ENCODE measurements around the gene CLDN5.

DNA sequence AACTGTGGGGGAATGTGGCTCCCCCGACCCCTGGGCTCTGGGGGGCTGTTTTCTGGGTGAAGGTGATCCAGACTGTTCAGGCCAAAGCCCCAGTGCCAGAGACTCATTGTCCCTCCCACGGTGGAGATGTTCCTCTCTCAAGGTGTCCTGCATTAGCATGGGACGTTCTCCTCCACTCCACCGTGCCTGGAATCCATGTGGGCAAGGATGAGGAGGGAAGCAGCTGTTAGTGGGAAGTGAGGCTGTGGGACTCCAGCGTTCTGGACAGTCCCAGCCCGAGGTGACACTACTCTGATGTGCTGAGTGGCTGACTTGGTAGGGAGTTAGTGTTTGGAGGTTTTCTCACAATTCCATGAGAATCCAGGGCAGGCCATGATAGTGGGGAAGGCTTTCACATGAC is 31.4 kb upstream of the CLDN5 start:
- no peak for TF ChIP-seq GATA2 (IDR thresholded peaks at IDR 0.05; ENCODE audit: low read depth, low read length)
- no peak for TF ChIP-seq GATA3 (IDR thresholded peaks at IDR 0.05; ENCODE audit: low read depth, low read length)
